AG04450 (cell line): ENCODE measurements around the gene SH3RF3. TPM values are rescaled to one million over a fixed set of nuclear protein-coding genes. Genes with fewer than 3 reads are reported as not detected.

ENCODE experiments used
- CTCF ChIA-PET: fragments of 300-600, 350-600 bp; formaldehyde crosslinking; extraction: SDS; loops from one replicate; lab custom pipeline; 2022; ENCODE audit warnings: antibody characterized with exemption, inconsistent platforms; lab: Charles Lee
- POLR2A ChIA-PET: fragments of 350-600 bp; formaldehyde crosslinking; extraction: SDS; loops from one replicate; lab custom pipeline; 2021; ENCODE audit warnings: antibody characterized with exemption, inconsistent platforms; lab: Yijun Ruan, JAX
- DNase-seq: peaks from one replicate; pipeline ENCODE4 v3.0.0-alpha.2; 2011; ENCODE audit warnings: low read depth, low spot score
- H3K27ac ChIP-seq: one replicate; pipeline ENCODE4 v1.5.1; 2012; ENCODE audit warnings: low read depth, low read length, control low read depth
- H3K27me3 ChIP-seq: one replicate; pipeline ENCODE4 v1.6.0; 2012; ENCODE audit warnings: low read length; ENCODE audit not compliant: control insufficient read depth, insufficient read depth
- H3K4me3 ChIP-seq: 2 replicates; pipeline ENCODE4 v1.5.1; 2011; ENCODE audit warnings: mild to moderate bottlenecking, low read depth, low read length, control low read depth
- H3K9me3 ChIP-seq: 2 replicates; pipeline ENCODE4 v1.5.1; 2012; ENCODE audit warnings: low read length; ENCODE audit not compliant: control insufficient read depth, insufficient read depth
- polyA plus RNA-seq: library from polyadenylated mRNA; depleted of rRNA; stranded (reverse); fragments of >200 nt; gene quantifications from 2 replicates; pipeline ENCODE4 v1.2.3, GENCODE V29; 2011
- TF ChIP-seq, protein P1 (sequence below): IDR thresholded peaks from 2 replicates; pipeline ENCODE4 v1.5.1; 2011; ENCODE audit warnings: low read depth, low read length, control low read depth, inconsistent platforms

The SH3RF3 gene
- polyA plus RNA-seq, 1 experiment: 5.7 TPM

DNA sequence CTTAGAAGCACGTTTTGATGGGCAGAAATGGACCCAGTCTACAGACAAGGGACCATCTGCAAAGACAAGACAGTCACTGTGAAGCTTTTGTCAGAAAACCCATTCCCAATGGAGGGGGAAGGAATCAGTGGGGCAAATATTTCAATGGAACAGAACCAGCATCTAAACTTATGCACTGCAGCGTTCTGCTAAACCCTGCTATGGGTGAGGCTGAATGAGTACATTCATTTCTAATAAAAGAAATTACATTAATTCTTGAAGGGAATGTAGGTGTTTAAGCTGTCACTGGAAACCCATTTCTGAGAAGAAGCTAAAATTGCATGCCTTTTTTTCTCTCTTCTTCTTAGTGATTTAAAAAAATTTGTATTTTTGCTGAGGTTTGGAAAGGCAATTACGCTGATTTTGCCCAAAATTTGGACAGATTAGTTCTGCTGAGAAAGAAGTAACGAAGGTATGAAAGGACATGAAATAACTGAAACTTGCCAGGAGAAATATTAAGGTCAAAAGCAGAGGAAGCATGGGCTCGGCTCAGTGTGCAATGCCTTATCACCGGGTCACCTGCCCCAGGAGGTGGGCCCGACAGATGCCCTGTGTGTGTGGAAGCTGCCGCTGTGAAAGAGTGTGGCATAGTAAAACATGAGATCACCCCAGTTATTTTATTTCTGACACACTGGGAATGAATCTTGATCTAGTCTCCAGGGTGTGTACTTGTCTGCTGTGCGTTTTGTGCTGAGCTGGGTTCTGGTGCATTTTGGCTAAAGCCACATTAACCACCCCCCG lies 24.2 kb downstream of the SH3RF3 start:
- Histone ChIP-seq H3K4me3 (no peak overlapping the region), H3K27ac (no peak overlapping the region), H3K9me3 (no peaks in the 10 kb centered on the region), H3K27me3 (no peaks in the 10 kb centered on the region)
- DNase-seq: no peak
- ChIA-PET POLR2A (interaction anchor here (1.4 kb wide), 1 partner anchor 18 kb away, joined by 3 read pairs; no protein-coding TSS in a partner anchor), CTCF (no interaction called here)
- TF ChIP-seq, protein P1, sequence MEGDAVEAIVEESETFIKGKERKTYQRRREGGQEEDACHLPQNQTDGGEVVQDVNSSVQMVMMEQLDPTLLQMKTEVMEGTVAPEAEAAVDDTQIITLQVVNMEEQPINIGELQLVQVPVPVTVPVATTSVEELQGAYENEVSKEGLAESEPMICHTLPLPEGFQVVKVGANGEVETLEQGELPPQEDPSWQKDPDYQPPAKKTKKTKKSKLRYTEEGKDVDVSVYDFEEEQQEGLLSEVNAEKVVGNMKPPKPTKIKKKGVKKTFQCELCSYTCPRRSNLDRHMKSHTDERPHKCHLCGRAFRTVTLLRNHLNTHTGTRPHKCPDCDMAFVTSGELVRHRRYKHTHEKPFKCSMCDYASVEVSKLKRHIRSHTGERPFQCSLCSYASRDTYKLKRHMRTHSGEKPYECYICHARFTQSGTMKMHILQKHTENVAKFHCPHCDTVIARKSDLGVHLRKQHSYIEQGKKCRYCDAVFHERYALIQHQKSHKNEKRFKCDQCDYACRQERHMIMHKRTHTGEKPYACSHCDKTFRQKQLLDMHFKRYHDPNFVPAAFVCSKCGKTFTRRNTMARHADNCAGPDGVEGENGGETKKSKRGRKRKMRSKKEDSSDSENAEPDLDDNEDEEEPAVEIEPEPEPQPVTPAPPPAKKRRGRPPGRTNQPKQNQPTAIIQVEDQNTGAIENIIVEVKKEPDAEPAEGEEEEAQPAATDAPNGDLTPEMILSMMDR: no peak

DNA sequence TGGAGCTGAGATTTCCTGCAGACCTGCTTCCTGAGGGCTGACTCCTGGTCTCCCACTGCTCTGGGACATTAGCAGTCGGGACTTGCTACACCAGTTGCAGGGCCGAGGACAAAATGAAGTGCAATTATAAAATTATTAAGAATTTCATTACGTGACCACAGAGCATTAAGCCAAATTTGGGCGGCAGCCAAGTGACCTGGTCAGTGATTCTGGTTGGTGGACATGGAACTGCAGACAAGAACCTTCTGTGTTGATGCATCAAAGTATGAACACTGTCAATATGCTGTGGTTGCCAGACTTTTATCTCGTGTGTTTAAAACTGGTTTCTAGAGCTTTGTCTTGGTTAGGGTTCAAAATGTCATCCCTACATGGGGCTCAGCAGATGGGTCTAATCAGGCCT lies 24.8 kb downstream of the SH3RF3 start:
- no peak for DNase-seq
- TF ChIP-seq, protein P1: no peak
- Histone ChIP-seq H3K4me3 (no peak overlapping the region), H3K27ac (no peak overlapping the region), H3K27me3 (no peaks in the 10 kb centered on the region), H3K9me3 (no peaks in the 10 kb centered on the region)
- POLR2A ChIA-PET: no interaction called here
- CTCF ChIA-PET: no interaction called here

DNA sequence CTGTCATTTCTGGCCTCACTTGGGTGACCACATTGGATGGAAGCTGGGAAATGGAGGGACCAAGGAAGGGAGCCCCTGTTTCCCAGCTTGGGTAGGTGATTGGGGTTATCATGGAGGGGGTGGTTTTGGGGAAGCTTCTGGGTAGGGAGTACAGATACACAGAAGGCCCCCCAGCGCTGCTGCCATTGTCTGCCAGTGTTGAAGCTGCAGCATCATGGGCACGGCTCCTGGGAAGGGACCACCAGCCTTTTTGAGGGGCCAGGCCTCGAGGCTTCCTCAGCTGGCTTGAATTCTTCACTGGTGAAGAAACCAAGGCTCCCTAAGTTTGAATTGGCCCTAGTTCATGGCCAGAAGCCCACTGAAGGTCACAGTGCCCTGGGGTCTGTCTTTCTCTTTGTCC lies 25.2 kb downstream of the SH3RF3 start:
- no peak overlapping the region for H3K4me3 ChIP-seq
- CTCF ChIA-PET: interaction anchor here (0.5 kb wide), 1 partner anchor 405 kb away, joined by 5 read pairs; no protein-coding TSS in a partner anchor
- TF ChIP-seq, protein P1: no peak
- DNase-seq: no peak
- H3K27ac ChIP-seq: no peak overlapping the region
- POLR2A ChIA-PET: no interaction called here
- no peaks in the 10 kb centered on the region for H3K27me3 ChIP-seq
- no peaks in the 10 kb centered on the region for H3K9me3 ChIP-seq

DNA sequence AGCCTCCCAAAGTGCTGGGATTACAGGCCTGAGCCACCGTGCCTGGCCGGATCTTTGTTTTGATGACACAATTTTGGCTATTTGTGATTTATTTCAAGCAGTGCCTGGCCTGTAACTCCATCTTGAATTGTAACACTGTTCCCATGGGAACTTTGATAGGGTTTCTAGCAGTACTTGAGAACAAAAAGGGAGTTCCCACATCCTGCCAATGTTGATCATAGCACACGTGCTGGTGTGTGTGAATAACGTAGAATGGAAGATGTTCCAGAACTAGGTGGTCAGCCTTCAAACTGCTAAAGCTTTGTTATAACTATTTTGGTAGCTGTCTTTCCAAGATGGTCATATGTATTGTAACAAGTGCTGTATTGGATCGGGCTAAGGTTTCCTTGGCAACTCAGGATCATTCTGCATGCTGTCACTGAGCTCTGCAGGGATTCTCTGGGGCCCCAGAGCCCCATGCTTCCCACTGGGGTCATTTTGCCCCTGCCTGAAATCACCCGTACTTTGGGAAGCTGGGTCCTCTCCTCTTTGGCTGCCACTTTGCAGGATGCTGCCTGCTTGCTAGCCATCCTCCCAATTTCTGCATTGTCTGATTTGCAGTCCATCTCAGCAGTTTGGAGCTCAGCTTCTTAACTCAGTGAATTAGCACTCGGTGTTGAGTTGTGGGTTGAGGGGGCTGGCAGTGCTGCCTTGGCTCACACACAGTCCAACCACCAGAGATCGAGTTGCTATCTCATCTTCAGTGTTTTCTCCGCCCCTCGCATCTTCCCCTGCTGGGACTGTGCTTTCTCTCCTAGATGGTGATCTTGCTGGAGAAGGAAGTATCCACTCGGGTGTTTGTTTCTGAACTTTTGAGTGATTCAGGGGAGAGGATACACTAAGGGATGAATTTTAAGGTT lies 26.8 kb downstream of the SH3RF3 start:
- Histone ChIP-seq H3K4me3 (no peak overlapping the region), H3K9me3 (no peaks in the 10 kb centered on the region), H3K27me3 (no peaks in the 10 kb centered on the region), H3K27ac (no peak overlapping the region)
- TF ChIP-seq, protein P1: no peak
- ChIA-PET POLR2A (no interaction called here), CTCF (no interaction called here)
- DNase-seq: no peak

- DNase-seq: no peak
- POLR2A ChIA-PET: no interaction called here
- Histone ChIP-seq H3K27me3 (no peaks in the 10 kb centered on the region), H3K9me3 (no peaks in the 10 kb centered on the region), H3K27ac (no peak overlapping the region), H3K4me3 (no peak overlapping the region)
- CTCF ChIA-PET: no interaction called here
- TF ChIP-seq, protein P1: no peak
These were observed 28.6 kb downstream of the SH3RF3 start for GRCh38 chr2:109157563-109158105.
